ENCODE results near the gene NUDT3. TPM values are rescaled to one million over a fixed set of nuclear protein-coding genes. Genes with fewer than 3 reads are reported as not detected.

NUDT3 gene
- total and polyA plus RNA-seq, 9 of the 15 experiments (the other 6 are each of a cell fraction or from before 2014, with no cell fraction given), result 5.4 to 81.2 (median 56.4) TPM

GRCh38 chr6:34236443-34237315 is 155.8 kb downstream of the NUDT3 start, which contains the start of gene HMGA1 (continued):
- no peak for TF ChIP-seq HMBOX1 (IDR thresholded peaks at IDR 0.05)
- TF ChIP-seq BCLAF1 (IDR thresholded peaks at IDR 0.05; ENCODE audit: borderline replicate concordance in 1 of 2, control insufficient read depth in 1 of 2, low read depth in 2 of 2, low read length in 1 of 2), result peak in 1 of 2 experiments; percentile 28; a peak in 1 of 4 replicates
- TF ChIP-seq RCOR1 (IDR thresholded peaks at IDR 0.05; ENCODE audit: borderline replicate concordance in 1 of 2, low read depth in 2 of 2, low read length in 2 of 2), result peak in 1 of 2 experiments; percentile 14; a peak in 1 of 4 replicates
- 0 out of 2 replicates have a peak, but pooled peaks have one; percentile 26 for TF ChIP-seq HMG20B (CRISPR knock-in tag; IDR thresholded peaks at IDR 0.05)
- no peak for TF ChIP-seq MXI1 (IDR thresholded peaks at IDR 0.05; ENCODE audit: low read depth, low read length)
- peak; percentile 94 for TF ChIP-seq VEZF1 (CRISPR knock-in tag; IDR thresholded peaks at IDR 0.05)
- no peak for TF ChIP-seq THRAP3 (IDR thresholded peaks at IDR 0.05; ENCODE audit: borderline replicate concordance)
- TF ChIP-seq CBX3 (IDR thresholded peaks at IDR 0.05; ENCODE audit: borderline replicate concordance in 1 of 2, low read length in 2 of 2), result peak in 1 of 2 experiments; percentile 64; a peak in 2 of 3 replicates
- TF ChIP-seq SAFB (IDR thresholded peaks at IDR 0.05; ENCODE audit: borderline replicate concordance, low read depth, low read length), result peak; percentile 95
- no peak for TF ChIP-seq FOSL1 (tag; conservative IDR thresholded peaks at IDR 0.05)
- no peak for TF ChIP-seq SNAPC5 (CRISPR knock-in tag; IDR thresholded peaks at IDR 0.05)
- TF ChIP-seq ZNF57 (CRISPR knock-in tag; IDR thresholded peaks at IDR 0.05), result no peak
- 0 out of 2 replicates have a peak, but pooled peaks have one; percentile 43 for TF ChIP-seq SMAD3 (CRISPR knock-in tag; conservative IDR thresholded peaks at IDR 0.05)
- TF ChIP-seq HES1 (IDR thresholded peaks at IDR 0.05; ENCODE audit: low read depth), result no peak
- TF ChIP-seq NFIC (IDR thresholded peaks at IDR 0.05), result peak; percentile 96
- TF ChIP-seq HOXB6 (CRISPR knock-in tag; IDR thresholded peaks at IDR 0.05; ENCODE audit: borderline replicate concordance), result no peak
- no peak for TF ChIP-seq ZBTB33 (CRISPR knock-in tag; IDR thresholded peaks at IDR 0.05)
- peak; percentile 46; the same call in 1 of the 2 replicates for TF ChIP-seq TAF7 (tag; IDR thresholded peaks at IDR 0.05)
